Left ventricle myocardium superior (tissue), 1 donor: ENCODE data around the gene DNAI2. TPM values are rescaled to one million over a fixed set of nuclear protein-coding genes. Genes with fewer than 3 reads are reported as not detected.
A peak's percentile ranks its signal among the peaks of the same experiment; 100 is the strongest.
"Not testable (repeated sequence)": the region's sequence is repeated elsewhere in the genome, so short reads cannot be mapped to it uniquely, and the experiment has no call there.

Source experiments
- ATAC-seq: fragments of 200-7000 bp; cut with Tn5 transposase; one replicate; pipeline ENCODE4 v1.9.1; 2020; ENCODE audit warnings: mild to moderate bottlenecking, moderate library complexity
- DNase-seq: peaks from one replicate; pipeline ENCODE4 v3.0.0-alpha.2; 2020
- intact Hi-C: fragments of 100-400 bp; cut with micrococcal nuclease; formaldehyde crosslinking; loops from one replicate; pipeline ENCODE4 v1.11.0; 2022
- total RNA-seq: library from RNA; stranded (reverse); fragmentation: NEBNext Ultra II Directional; extraction: Animal tissue kit (Norgen Biotek cat#: 25700); gene quantifications from one replicate; pipeline ENCODE4 v1.2.1, GENCODE V29; 2021
- donor health status: DM: no; HTN: yes; CAD: no; lungs with severe emphysema.

DNAI2 gene
- total RNA-seq, 1 donor from 2014 or later = not detected

DNA sequence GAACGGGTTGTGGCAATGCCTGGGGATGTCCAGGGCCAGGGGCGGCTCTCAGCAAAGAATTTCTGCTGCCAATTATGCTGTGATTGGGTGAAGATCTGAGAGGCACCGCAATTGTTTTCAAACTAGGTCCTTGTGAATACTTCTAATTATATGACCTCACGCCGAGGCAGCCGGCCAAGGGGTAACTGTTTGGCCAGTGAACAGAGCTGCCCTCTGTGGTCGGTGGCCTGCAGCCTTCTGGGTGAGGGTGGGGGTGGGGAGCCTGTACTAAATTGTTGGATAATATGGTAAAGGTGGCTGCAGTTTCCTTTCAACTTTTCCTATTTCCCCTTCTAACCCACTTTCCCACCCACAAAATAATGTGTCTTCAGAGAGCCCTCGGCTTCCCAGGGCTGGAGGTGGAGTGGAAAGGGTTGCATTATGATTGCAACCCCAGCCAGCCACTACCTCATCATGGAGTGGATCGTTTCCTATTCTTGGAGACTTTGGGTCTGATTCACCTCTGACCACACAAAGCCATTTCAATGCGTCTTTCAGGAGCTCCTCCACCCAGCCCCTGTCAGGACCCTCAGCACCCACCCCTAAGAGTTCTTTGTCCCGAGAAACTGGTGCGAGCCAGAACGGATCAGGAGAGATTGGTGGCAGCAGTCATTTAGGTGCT, 2.0 kb upstream of the DNAI2 start:
- intact Hi-C loops = no loop called here
- ATAC-seq = peak; percentile 28
- DNase-seq = peak; percentile 68

DNA sequence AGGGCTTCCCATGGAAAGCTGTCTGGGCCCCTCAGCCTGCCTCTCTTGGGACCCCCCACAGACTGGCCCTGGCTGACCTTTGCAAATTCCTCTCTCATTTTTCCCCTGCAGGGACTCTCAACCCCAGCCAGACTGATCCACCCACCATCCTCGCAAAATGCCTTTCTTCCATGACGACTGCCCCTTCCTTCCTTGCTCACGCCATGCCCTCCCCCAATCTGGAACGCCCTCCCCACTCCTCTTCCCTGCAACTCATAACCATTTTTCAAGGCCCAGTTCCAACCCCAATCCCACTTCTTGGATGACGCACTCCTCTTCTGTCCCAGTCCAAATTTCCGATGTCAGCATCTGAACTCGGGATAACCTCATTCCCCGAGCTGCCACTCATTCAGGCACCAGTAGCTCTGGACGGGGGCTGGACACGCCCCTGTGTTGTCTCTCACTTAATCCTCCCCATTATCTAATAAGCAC, 1.3 kb upstream of the DNAI2 start:
- intact Hi-C loops = no loop called here
- ATAC-seq (peak; percentile 30), DNase-seq (peak; percentile 49)

DNA sequence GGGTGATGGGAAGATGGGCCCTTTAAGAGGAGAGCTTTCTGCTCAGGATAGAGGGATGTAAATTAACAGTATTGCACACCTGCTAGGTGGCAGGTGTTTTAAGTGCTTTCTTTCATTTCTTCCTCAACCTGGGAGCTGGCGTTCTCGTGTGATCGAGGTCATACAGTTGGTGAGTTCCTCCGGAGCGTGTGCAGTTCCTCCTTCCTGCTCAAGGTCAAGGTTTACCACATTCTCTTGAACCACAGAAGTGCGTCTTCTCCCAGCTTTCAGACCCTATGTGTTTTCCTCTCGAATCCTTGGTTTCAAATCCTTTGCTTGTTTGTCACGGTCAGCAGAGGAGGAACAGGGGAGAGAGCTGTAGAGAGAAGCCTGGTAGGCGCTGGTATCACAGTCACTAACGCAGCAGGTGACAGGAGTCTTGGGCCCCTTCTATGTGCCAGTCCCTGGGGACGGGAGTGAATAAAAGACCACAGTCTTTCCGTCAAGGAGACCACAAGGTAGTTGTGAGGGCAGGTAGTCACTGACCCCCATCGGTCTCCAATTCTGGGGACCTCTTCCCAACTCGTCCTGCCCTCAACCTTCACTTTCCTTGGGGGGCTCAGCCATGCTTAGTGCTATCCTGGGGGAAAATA, 791 bp downstream of the DNAI2 start:
- ATAC-seq = no peak
- intact Hi-C loops = no loop called here
- DNase-seq = no peak

DNA sequence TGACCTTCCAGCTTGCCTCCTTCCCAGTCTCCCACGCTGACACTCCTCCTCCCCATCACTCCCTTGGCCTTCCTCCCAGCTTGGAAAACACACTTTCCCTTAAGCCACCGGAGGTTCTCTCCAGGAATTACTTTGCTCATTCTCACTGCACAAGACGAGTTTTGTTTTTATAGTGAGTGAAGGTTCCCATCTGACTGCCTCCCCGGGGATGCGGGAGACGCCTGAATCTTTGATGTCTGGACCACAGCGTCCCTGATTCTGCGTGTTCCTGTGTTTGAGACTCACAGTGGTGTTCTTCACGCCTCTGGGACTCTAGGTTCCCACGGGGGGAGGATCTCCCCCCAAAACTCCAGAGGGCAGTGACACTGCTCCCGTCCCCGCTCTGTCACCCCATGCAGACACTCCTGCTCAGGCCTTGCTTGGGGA, 2.0 kb downstream of the DNAI2 start:
- intact Hi-C loops = no loop called here
- DNase-seq (peak; percentile 58), ATAC-seq (peak; percentile 82)

DNA sequence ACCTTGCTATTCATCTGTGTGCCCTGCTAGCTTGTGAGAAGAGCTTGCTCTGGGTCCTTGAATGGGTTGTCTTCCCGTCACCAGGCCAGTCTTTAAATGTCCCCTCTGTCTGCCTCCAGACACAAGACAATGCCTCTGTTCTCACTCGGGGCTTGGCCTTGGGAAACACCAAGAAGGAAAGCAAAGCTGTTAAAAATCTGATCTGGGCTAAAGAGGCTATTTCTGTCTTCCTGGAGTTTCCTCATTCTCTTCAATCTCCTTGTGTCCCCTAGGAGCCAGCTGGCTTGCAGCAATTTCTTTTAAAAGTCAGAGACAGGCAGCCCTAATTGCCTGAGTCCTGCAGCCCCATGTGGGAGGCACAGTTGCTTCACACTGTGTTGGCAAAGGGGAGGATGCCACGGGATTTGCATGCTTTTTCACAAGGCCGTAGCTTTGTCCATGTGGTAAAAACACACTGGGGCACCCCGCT, 2.5 kb downstream of the DNAI2 start:
- intact Hi-C loops = no loop called here

DNA sequence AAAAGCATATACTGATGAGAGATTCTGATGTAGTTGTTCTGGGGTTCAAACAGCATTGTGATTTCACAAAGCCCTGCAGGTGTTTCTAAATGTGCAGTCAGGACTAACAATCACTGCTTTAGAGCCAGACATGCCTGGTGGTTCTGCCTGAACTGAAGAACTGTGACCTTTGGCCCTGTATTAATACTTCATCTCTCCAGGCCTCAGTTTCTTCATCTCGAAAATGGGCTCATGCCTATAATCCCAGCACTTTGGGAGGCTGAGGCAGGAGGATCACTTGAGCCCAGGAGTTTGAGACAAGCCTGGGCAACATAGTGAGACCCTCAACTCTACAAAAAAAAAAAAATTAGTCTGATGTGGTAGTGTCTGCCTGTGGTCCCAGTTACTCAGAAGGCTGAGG, 3.9 kb downstream of the DNAI2 start:
- intact Hi-C loops = no loop called here
- no peak for ATAC-seq
- no peak for DNase-seq

More for the DNA sequence above, 2.5 kb downstream of the DNAI2 start:
- DNase-seq = peak; percentile 45
- ATAC-seq = peak; percentile 54

DNA sequence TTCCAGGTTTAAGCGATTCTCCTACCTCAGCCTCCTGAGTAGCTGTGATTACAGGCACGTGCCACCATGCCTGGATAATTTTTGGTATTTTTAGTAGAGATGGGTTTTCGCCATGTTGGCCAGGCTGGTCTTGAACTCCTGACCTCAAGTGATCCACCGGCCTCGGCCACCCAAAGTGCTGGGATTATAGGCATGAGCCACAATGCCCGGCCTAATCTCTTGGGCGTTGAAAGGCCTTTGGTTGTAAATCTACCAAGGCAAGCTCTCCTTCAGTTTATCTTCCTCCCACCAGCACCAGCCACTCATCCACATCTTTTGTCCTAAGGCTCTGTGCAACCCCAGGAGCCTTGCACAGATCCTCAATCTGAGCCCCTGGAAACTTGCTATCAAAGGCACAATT, 5.6 kb downstream of the DNAI2 start:
- intact Hi-C loops, DNase-seq, ATAC-seq: not testable (repeated sequence)

DNA sequence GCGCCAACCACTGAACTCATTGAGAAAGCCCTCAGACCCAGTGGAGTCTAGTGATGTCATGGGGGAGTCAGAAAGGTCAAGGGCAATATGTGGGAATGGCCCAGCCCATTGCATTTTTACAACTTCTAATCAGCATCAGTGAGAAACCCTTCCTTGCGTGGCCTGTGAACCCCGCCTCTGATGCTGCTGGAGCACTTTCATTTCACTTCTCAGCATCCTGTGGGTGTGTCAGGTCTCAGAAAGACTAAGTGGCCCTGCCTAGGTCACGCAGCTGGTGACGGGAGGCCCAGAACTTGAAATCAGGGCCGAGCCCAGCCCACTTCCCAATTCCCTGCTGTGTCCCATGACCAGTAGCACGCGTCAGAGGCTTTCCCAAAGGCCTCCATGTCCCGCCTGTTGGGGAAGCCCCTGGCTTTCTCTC, 6.1 kb downstream of the DNAI2 start:
- intact Hi-C loops = no loop called here
- DNase-seq (peak; percentile 48), ATAC-seq (no peak)

DNA sequence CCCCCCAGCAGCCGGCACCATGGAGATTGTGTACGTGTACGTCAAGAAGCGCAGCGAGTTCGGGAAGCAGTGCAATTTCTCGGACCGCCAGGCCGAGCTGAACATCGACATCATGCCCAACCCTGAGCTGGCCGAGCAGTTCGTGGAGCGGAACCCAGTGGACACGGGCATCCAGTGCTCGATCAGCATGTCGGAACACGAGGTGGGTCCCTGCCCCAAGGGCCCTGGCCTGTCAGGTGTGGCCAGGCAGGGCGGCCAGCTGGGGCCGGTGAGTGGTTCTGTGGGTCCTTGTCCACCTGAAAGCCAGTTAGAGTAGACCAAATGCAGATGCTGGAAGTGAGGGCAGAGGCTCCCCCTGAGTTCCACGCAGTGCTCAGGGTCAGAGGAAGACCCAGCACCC, 7.8 kb downstream of the DNAI2 start:
- ATAC-seq = no peak
- intact Hi-C loops = no loop called here
- no peak for DNase-seq

DNA sequence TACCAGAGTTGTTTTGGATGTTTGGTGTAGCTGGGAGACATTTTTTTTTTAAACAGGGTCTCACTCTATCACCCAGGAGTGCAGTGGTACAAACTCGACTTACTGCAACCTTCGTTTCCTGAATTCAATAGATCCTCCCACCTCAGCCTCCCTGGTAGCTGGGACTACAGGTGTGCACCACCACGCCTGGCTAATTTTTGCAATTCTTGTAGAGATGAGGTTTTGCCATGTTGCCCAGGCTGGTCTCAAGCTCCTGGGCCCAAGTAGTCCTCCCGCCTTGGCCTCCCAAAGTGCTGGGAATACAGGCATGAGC, 8.2 kb downstream of the DNAI2 start:
- ATAC-seq, DNase-seq, intact Hi-C loops: not testable (repeated sequence)

DNA sequence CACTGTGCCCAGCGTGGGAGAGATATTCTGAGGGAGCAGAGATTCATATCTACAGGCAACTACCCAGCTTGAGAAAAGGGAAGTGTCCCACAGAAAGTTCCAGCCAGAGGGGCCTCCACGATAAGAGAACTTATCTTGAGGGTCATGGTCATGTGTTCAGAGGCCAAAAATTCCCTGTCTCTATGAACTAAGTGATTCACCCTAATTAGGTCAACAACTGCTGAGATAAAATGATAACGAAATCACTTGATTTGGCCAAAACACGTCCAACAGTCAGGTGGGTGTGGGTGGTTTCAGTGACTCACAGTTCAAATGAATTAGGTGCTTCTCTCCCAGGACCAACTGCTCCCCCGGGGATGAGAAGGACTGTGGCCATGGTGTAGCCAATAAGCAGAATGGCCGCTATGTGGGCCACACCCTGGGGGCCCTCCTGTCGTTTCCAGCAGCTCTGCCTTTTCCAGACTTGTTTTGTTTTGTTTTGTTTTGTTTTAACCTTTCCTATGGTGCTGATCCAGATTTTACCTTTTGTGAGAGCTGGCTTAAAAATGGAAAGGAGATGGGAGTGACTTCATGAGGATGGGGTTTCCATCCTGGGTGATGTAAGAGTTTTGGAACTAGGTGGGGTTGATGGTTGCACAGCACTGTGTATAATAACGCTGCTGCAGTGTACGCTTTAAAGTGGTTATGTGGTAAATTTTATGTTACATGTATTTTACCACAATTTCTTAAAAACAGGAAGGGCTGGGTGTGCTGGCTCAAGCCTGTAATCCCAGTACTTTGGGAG, 8.7 kb downstream of the DNAI2 start:
- intact Hi-C loops = no loop called here

DNA sequence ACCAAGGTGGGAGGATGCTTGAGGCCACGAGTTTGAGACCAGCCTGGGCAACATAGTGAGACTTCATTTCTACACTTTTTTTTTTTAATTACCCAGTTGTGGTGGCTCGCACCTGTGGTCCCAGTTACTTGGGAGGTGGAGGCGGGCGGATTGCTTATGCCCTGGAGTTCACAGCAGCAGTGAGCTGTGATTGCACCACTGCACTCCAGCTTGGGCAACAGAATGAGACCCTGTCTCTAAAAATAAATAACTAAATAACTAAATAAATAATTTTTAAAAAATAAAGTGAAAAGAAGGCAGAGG, 9.3 kb downstream of the DNAI2 start:
- intact Hi-C loops = no loop called here

More for the DNA sequence above, 8.7 kb downstream of the DNAI2 start:
- no peak for ATAC-seq
- DNase-seq = no peak

DNA sequence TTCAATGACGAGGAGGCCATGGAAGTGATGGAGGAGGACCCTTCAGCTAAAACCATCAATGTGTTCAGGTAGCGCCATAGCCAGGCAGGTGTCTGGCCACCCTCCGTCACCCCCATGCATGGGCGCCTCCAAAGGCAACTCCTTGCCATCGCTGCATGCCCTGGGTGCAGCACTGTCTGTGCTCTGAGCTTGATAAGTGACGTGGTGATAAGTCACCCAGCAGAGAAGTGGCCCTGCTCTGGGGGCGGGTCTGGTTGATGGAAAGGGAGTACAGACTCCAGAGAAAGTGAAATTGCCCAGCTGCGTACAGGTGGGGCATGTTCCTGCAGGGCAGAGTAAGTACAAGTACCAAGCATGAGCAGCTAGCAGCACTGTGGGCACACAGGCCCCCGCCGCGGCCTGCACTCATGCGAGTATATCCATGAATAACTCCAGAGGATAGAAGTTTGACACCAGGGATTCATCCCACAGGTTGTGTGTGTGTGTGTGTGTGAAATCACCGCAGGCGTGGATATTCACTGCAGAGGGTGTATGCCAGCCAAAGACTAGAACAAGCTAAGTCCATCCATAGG, 13.1 kb downstream of the DNAI2 start:
- DNase-seq (no peak), ATAC-seq (no peak)
- intact Hi-C loops = no loop called here

More for the DNA sequence above, 9.3 kb downstream of the DNAI2 start:
- ATAC-seq (no peak), DNase-seq (no peak)

DNA sequence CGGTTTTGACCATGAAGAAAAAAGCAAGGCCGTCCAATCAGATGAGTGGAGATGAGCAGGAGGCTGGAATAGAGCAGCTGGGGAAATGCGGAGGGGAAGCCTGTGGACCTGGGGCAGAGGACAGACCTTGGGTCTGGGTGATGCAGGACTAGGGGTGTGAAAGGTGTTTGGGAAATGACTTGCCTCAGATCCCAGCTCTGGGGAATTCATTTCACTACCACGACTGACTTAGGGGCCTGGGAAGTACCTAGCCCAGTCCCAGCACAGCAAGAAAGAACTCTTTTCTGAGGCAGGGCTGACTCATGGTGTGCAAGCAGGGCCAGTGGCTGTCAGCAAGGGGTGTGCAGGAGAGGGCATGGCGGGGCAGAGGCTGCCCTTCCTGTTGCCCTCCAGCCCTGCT, 14.8 kb downstream of the DNAI2 start:
- intact Hi-C loops = no loop called here
- no peak for ATAC-seq
- no peak for DNase-seq

DNA sequence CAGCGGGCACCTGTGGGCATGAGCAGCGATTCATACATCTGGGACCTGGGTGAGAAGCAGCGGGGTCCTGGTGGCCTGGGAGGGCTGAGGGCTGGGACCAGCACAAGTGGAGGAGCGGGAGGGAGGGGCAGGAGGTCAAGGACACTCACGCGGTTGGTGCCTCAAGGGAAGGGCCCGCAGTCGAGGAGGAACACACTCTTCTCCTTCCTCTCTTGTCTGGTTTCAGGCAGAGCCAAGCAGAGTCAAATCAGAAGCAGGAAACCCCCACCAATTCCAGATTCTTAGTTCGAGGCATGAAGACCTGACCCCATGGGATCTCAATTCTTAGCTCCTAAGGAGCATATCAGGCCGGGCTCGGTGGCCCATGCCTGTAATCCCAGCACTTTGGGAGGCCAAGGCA, 15.7 kb downstream of the DNAI2 start:
- DNase-seq = no peak
- no peak for ATAC-seq
- intact Hi-C loops = no loop called here

DNA sequence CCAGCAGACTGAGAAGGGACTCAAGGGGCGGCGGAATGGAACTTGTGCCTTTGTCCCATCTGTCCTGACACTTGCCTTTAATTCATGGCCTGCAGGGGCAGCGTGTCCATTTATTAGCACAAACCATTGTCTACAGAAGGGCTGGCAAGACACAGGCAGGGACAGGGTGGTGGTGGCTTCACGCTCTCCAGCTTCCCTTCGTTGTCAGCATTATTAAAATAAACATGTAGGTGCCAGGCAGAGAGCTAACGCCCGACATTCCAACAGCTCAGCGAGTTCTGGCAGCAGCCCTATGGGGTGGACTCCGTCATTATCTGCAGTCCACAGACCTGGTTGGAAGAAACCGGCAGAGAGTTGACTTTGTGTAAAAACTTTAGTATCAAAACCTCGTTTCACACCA, 16.3 kb downstream of the DNAI2 start:
- peak; percentile 87 for ATAC-seq
- intact Hi-C loops = no loop called here

DNA sequence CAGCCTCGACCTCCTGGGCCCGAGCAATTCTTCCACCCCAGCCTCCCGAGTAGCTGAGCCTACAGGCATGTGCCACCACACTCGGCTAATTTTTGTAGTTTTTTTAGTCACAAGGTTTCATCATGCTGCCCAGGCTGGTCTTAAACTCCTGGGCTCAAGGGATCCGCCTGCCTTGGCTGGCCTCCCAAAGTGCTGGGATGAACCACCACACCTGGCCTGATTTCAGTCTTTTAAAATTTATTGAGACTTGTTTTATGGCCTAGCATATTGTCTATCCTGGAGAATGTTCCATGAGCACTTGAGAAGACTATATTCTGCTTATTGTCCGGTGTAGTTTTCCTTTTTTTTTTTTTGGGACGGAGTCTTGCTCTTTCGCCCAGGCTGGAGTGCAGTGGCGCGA, 18.5 kb downstream of the DNAI2 start:
- intact Hi-C loops = no loop called here
- ATAC-seq (no peak), DNase-seq (no peak)

More for the DNA sequence above, 16.3 kb downstream of the DNAI2 start:
- peak; percentile 42 for DNase-seq

DNA sequence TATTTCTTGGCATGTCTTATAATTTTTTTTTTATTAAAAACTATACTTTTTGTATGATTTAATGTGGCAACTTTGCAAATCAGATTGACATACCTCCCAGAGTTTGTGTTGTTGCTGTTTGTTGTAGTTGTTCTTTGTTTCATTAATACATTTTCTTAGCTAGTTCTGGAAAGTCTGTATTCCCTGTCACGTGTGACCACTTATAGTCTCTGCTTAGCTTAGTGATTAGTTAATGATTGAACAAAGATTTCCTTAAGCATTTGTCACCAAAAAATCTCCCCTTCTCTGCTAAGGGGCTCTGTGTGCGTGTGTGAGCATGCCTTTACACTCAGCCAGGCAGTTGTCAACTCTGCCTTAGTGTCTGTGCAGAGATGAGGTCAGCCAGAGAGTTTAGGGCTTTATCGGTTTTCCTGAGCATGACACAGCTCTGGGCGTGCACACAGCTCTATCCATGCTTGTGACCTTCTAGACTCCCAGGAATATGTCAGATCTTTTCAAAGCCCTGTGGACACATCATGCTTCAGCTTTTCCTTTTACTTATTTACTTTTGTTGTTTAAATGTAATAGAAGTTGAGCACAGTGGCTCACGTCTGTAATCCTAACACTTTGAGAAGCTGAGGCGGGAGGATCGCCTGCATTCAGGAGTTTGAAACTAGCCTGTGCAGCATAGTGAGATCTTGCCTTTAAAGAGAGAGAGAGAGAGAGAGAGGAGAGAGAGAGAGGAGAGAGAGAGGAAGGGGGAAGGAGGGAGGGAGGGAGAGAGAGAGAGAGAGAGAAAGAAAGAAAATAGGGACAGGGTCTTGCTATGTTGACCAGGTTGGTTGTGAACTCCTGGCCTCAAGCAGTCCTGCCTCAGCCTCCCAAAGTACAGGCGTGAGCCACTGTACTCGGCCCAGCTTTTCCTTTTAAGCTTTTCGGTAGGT, 21.9 kb downstream of the DNAI2 start:
- intact Hi-C loops = no loop called here
- DNase-seq (peak; percentile 61), ATAC-seq (peak; percentile 96)

DNA sequence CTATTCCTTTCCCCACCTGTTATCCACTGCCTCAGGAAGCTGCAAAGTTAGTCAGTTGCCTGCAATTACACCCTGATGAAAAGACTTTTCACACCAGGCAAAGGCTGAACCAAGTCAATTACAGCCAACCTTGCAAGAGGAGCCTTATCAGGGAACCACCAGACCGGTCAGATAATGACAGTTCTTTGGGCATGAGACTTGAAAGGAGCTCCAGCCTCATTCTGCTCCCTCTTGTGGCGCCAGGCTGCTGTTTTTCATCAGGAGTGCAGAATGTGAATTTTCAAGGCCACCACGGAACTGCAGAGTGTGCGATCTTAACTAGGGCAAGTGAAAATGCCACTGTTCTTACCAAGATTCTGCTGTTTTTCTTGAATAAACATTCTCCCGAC, 22.5 kb downstream of the DNAI2 start:
- intact Hi-C loops = no loop called here
- DNase-seq (peak; percentile 83), ATAC-seq (peak; percentile 87)
